DND-41 (cell line): Measurements from ENCODE around the gene NCK1.

Source experiments
- ATAC-seq: fragments of 200-7000 bp; cut with Tn5 transposase; 3 replicates; pipeline ENCODE4 v1.9.1; 2021; ENCODE audit warnings: low read depth; ENCODE audit not compliant: insufficient read depth
- DNase-seq: peaks from one replicate; pipeline ENCODE4 v3.0.0-alpha.2; 2020
- H2AFZ ChIP-seq: 2 replicates; pipeline ENCODE4 v1.6.0; 2012; ENCODE audit warnings: low read depth, low read length
- H3K27ac ChIP-seq: 2 replicates; pipeline ENCODE4 v1.5.1; 2012; ENCODE audit warnings: low read length, inconsistent platforms
- H3K27me3 ChIP-seq: fragments of 200-600 bp; sonication (generic); 2 replicates; pipeline ENCODE4 v1.6.0; 2012; ENCODE audit warnings: low read length, mild to moderate bottlenecking, inconsistent platforms; ENCODE audit not compliant: insufficient read depth, poor library complexity
- H3K36me3 ChIP-seq: 2 replicates; pipeline ENCODE4 v1.5.1; 2012; ENCODE audit warnings: low read length, inconsistent platforms; ENCODE audit not compliant: insufficient read depth
- H3K4me1 ChIP-seq: 2 replicates; pipeline ENCODE4 v1.5.1; 2012; ENCODE audit warnings: mild to moderate bottlenecking, low read length; ENCODE audit not compliant: insufficient read depth
- H3K4me2 ChIP-seq: 2 replicates; pipeline ENCODE4 v1.6.0; 2012; ENCODE audit warnings: mild to moderate bottlenecking, moderate library complexity, low read length, inconsistent platforms; ENCODE audit not compliant: insufficient read depth
- H3K4me3 ChIP-seq, 2 experiments: fragments of 200-600 bp in 1 of 2; shearing (Covaris generic) in 1 of 2; 2 replicates each; pipeline ENCODE4 v1.5.1; 2012 to 2016; ENCODE audit warnings: inconsistent platforms in 2 of 2, low read length in 2 of 2, mild to moderate bottlenecking in 2 of 2, low read depth in 1 of 2, moderate library complexity in 1 of 2
- H3K79me2 ChIP-seq: 2 replicates; pipeline ENCODE4 v1.6.0; 2012; ENCODE audit warnings: low read length, inconsistent platforms; ENCODE audit not compliant: insufficient read depth
- H3K9ac ChIP-seq: 2 replicates; pipeline ENCODE4 v1.6.0; 2012; ENCODE audit warnings: low read depth, mild to moderate bottlenecking, inconsistent platforms, low read length, moderate library complexity
- H3K9me3 ChIP-seq: 2 replicates; pipeline ENCODE4 v1.5.1; 2012; ENCODE audit warnings: low read length, moderate library complexity, mild to moderate bottlenecking, inconsistent platforms; ENCODE audit not compliant: insufficient read depth, severe bottlenecking
- H4K20me1 ChIP-seq: 2 replicates; pipeline ENCODE4 v1.6.0; 2012; ENCODE audit warnings: low read length; ENCODE audit not compliant: insufficient read depth
- EZH2 ChIP-seq: IDR thresholded peaks from 3 replicates; pipeline ENCODE4 v1.6.1; 2012; ENCODE audit warnings: borderline replicate concordance, low read depth, mild to moderate bottlenecking, moderate library complexity, low read length, inconsistent platforms; ENCODE audit not compliant: severe bottlenecking
- TF ChIP-seq, protein P1 (sequence below): IDR thresholded peaks from 2 replicates; pipeline ENCODE4 v1.5.1; 2012; ENCODE audit warnings: borderline replicate concordance, low read length, moderate library complexity, mild to moderate bottlenecking; ENCODE audit not compliant: poor library complexity, severe bottlenecking; ENCODE audit errors: extremely low read depth

NCK1 gene

GRCh38 chr3:136882571-136882970 lies 20.6 kb downstream of the NCK1 start:
- Histone ChIP-seq H3K4me2 (no peak overlapping the region), H3K9me3 (no peaks in the 10 kb centered on the region), H3K27me3 (no peaks in the 10 kb centered on the region), H4K20me1 (peaks cover 7% of the 10 kb centered on the region; the same call in 1 of the 2 replicates), H3K4me1 (peaks cover 67% of the 10 kb centered on the region), H3K4me3 (no peak overlapping the region), H3K79me2 (peaks cover 95% of the 10 kb centered on the region), H3K36me3 (no peaks in the 10 kb centered on the region), H3K9ac (no peak overlapping the region), H2AFZ (no peak overlapping the region), H3K27ac (peak overlapping the region; percentile 97)
- no peak for DNase-seq
- ATAC-seq = 0 out of 3 replicates have a peak, but pooled peaks have one; percentile 22
- TF ChIP-seq EZH2 = no peak
- TF ChIP-seq, protein P1, sequence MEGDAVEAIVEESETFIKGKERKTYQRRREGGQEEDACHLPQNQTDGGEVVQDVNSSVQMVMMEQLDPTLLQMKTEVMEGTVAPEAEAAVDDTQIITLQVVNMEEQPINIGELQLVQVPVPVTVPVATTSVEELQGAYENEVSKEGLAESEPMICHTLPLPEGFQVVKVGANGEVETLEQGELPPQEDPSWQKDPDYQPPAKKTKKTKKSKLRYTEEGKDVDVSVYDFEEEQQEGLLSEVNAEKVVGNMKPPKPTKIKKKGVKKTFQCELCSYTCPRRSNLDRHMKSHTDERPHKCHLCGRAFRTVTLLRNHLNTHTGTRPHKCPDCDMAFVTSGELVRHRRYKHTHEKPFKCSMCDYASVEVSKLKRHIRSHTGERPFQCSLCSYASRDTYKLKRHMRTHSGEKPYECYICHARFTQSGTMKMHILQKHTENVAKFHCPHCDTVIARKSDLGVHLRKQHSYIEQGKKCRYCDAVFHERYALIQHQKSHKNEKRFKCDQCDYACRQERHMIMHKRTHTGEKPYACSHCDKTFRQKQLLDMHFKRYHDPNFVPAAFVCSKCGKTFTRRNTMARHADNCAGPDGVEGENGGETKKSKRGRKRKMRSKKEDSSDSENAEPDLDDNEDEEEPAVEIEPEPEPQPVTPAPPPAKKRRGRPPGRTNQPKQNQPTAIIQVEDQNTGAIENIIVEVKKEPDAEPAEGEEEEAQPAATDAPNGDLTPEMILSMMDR = no peak

DNA sequence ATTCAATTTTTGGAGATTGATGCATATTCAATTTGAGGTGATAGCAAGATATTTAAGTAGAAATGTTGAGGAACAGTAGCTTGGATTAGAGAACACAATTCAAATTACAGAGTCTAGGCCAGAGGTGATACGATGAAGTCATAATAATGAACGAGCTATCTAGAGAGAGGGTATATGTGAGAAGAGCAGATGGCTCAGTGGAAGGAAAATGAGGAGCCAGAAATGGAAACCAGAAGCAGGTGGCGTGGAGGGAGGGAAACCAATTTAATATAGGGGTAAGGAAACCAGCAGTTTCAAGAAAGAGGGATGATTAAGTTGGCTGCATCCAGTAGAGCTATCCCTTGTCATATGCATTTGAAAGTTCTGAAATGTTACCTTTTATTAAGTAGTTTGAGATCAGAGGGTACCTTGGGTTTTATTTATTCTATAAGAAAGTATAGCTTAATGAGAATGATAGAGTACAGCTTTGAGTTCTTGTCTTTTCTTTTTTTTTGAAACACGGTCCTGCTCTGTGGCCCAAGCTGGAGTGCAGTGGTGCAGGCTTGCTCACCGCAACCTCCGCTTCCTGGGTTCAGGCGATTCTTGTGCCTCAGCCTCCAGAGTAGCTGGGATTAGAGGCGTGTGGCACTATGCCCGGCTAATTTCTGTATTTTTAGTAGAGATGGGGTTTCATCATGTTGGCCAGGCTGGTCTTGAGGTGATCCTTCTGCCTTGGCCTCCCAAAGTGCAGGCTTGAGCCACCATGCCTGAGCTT lies 22.1 kb downstream of the NCK1 start:
- Histone ChIP-seq H4K20me1 (no peaks in the 10 kb centered on the region), H3K27ac (peak overlapping the region; percentile 97), H3K9me3 (no peaks in the 10 kb centered on the region), H3K36me3 (no peaks in the 10 kb centered on the region), H3K4me3 (no peak overlapping the region), H2AFZ (no peak overlapping the region), H3K27me3 (no peaks in the 10 kb centered on the region), H3K4me2 (peak overlapping the region; percentile 19; the same call in 1 of the 2 replicates), H3K4me1 (peaks cover 68% of the 10 kb centered on the region), H3K79me2 (peaks cover 95% of the 10 kb centered on the region), H3K9ac (peak overlapping the region; percentile 19; the same call in 1 of the 2 replicates)
- ATAC-seq (peak; percentile 37), DNase-seq (peak; percentile 44)
- TF ChIP-seq, protein P1 = no peak
- TF ChIP-seq EZH2 = no peak

DNA sequence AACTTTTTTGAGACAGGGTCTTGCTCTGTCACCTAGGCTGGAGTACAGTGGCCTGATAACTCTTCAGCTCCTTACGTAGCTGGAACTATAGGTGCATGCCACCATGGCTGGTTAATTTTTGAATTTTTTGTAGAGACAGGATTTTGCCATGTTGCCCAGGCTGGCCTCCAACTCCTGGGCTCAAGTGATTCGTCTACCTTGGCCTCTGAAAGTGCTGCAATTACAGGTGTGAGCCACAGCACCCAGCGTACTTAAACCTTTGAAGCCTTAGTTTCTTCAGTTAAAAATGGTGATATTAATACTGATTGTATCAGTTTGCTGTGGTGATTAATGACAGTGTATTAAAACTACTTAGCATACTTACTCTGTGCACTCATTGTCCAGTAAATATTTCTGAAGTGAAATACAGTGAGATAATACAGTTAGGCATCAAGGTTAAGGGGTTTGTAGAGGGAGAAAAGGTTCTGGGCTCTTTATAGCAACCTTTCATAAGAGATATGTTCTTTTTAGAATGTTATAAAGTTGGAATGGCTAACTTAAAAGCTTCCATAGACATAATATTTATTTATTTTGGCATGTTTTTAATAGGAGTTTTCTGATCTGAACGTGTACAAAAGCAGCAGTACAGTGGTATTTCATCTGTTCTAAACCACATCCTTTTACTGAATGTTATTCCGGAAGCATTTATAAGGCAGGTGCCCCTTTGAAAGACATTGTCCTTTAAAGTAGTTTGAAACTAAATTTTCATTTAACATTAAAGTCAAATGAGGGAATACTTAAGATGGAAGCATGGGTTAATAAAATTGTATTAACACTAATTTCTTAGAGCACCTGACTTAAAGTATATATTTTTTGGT lies 23.6 kb downstream of the NCK1 start:
- H3K79me2 ChIP-seq = peaks cover 96% of the 10 kb centered on the region
- no peak overlapping the region for H2AFZ ChIP-seq
- H4K20me1 ChIP-seq = no peaks in the 10 kb centered on the region
- no peaks in the 10 kb centered on the region for H3K27me3 ChIP-seq
- H3K9ac ChIP-seq = peak overlapping the region; percentile 56
- DNase-seq (peak; percentile 46), ATAC-seq (peak; percentile 90)
- peak overlapping the region in 1 of 2 experiments; percentile 42; a peak in 2 of 4 replicates for H3K4me3 ChIP-seq
- H3K27ac ChIP-seq = peak overlapping the region; percentile 97
- no peaks in the 10 kb centered on the region for H3K9me3 ChIP-seq
- H3K4me2 ChIP-seq = peak overlapping the region; percentile 64
- peaks cover 68% of the 10 kb centered on the region for H3K4me1 ChIP-seq
- H3K36me3 ChIP-seq = 0 out of 2 replicates have a peak, but pooled peaks cover 3% of the 10 kb centered on the region
- TF ChIP-seq, protein P1 = no peak
- TF ChIP-seq EZH2 = no peak
